Endothelial cell of umbilical vein (primary cell): ENCODE data around the gene ACOX1. TPM values are rescaled to one million over a fixed set of nuclear protein-coding genes. Genes with fewer than 3 reads are reported as not detected.

ENCODE experiments used
- BruUV-seq: library from RNA; stranded (reverse); fragments of 400-500 nt; replicated peaks from 2 replicates; lab custom pipeline; 2021; lab: Mats Ljungman, UMichigan
- CTCF ChIA-PET: fragments of 300-600, 350-600 bp; sonication (Branson Sonifier 250); formaldehyde crosslinking; loops from one replicate; lab custom pipeline; 2021; ENCODE audit warnings: antibody characterized with exemption, inconsistent platforms; lab: Charles Lee
- POLR2A ChIA-PET: fragments of 300-600, 350-600 bp; sonication (Branson Sonifier 250); formaldehyde crosslinking; loops from one replicate; lab custom pipeline; 2021; ENCODE audit warnings: antibody characterized with exemption, inconsistent platforms; lab: Charles Lee
- DNase-seq: peaks from one replicate; pipeline ENCODE4 v3.0.0-alpha.2; 2011; ENCODE audit warnings: low read depth, low spot score
- FAIRE-seq: peaks from 2 replicates; lab custom pipeline; 2011; peaks lifted over from hg19 to GRCh38; lab: Jason Lieb, UNC
- H2AFZ ChIP-seq: 2 replicates; pipeline ENCODE4 v1.6.0; 2012; ENCODE audit warnings: low read depth, low read length, control low read depth, inconsistent platforms
- H3K27ac ChIP-seq: 2 replicates; pipeline ENCODE4 v1.5.1; 2011; ENCODE audit warnings: low read depth, mild to moderate bottlenecking, control low read depth, low read length, moderate library complexity; ENCODE audit not compliant: insufficient read depth
- H3K27me3 ChIP-seq, 2 experiments: 2 replicates each; pipeline versions ENCODE4 v1.6.0 to v1.6.1; 2011; ENCODE audit warnings: low read length in 2 of 2, mixed read lengths in 1 of 2; ENCODE audit not compliant: control insufficient read depth in 2 of 2, insufficient read depth in 2 of 2
- H3K36me3 ChIP-seq, 2 experiments: 2 replicates in 1 of 2; 3 replicates in 1 of 2; pipeline ENCODE4 v1.5.1; 2011; ENCODE audit warnings: low read length in 2 of 2, mild to moderate bottlenecking in 1 of 2, moderate library complexity in 1 of 2; ENCODE audit not compliant: control insufficient read depth in 2 of 2, insufficient read depth in 2 of 2; ENCODE audit errors: extremely low read depth in 1 of 2
- H3K4me1 ChIP-seq: 3 replicates; pipeline ENCODE4 v1.5.1; 2011; ENCODE audit warnings: mild to moderate bottlenecking, low read length; ENCODE audit not compliant: control insufficient read depth, insufficient read depth; ENCODE audit errors: extremely low read depth
- H3K4me2 ChIP-seq: 2 replicates; pipeline ENCODE4 v1.6.1; 2011; ENCODE audit warnings: low read length, control low read depth, mixed read lengths; ENCODE audit not compliant: insufficient read depth
- H3K4me3 ChIP-seq, 3 experiments: fragments of 200-600 bp in 1 of 3; sonication (generic), shearing (Covaris generic) in 1 of 3; replicated peaks in 1 of 3; 2 replicates each; pipeline ENCODE4 v1.5.1; 2011 to 2016; ENCODE audit warnings: control low read depth in 3 of 3, low read length in 3 of 3, mild to moderate bottlenecking in 2 of 3, inconsistent platforms in 1 of 3, low read depth in 1 of 3, moderate library complexity in 1 of 3; ENCODE audit not compliant: insufficient read depth in 1 of 3
- H3K79me2 ChIP-seq: 2 replicates; pipeline ENCODE4 v1.6.0; 2012; ENCODE audit warnings: low read length, inconsistent platforms; ENCODE audit not compliant: control insufficient read depth, insufficient read depth
- H3K9ac ChIP-seq: replicated peaks from 2 replicates; pipeline ENCODE3; 2011; ENCODE audit warnings: low read length, control low read depth; ENCODE audit not compliant: insufficient read depth; ENCODE audit errors: extremely low read depth
- H3K9me1 ChIP-seq: replicated peaks from 3 replicates; pipeline ENCODE4 v1.6.0; 2011; ENCODE audit warnings: mild to moderate bottlenecking, low read length; ENCODE audit not compliant: control insufficient read depth, insufficient read depth; ENCODE audit errors: extremely low read depth
- H3K9me3 ChIP-seq: replicated peaks from 2 replicates; pipeline ENCODE4 v1.5.1; 2012; ENCODE audit warnings: low read length, inconsistent platforms; ENCODE audit not compliant: control insufficient read depth, insufficient read depth
- H4K20me1 ChIP-seq: replicated peaks from 2 replicates; pipeline ENCODE3; 2011; ENCODE audit warnings: mild to moderate bottlenecking, low read length; ENCODE audit not compliant: control insufficient read depth, insufficient read depth; ENCODE audit errors: extremely low read depth
- CTCF ChIP-seq, 2 donors: IDR thresholded peaks; 1 replicate in 1 of 2; 2 replicates in 1 of 2; pipeline ENCODE4 v1.5.1; 2011; ENCODE audit warnings: low read length in 2 of 2, mild to moderate bottlenecking in 2 of 2, moderate library complexity in 2 of 2, control low read depth in 1 of 2, inconsistent platforms in 1 of 2, low read depth in 1 of 2; ENCODE audit not compliant: insufficient read depth in 1 of 2; ENCODE audit errors: extremely low read depth in 1 of 2
- EZH2 ChIP-seq: IDR thresholded peaks from 2 replicates; pipeline ENCODE4 v1.6.1; 2012; ENCODE audit warnings: borderline replicate concordance, low read depth, mild to moderate bottlenecking, moderate library complexity, low read length, inconsistent platforms; ENCODE audit not compliant: severe bottlenecking
- FOS ChIP-seq: IDR thresholded peaks from 2 replicates; pipeline ENCODE4 v1.6.1; 2011; ENCODE audit warnings: mild to moderate bottlenecking, low read length, moderate library complexity, borderline replicate concordance; ENCODE audit not compliant: insufficient read depth
- GATA2 ChIP-seq: IDR thresholded peaks from 2 replicates; pipeline ENCODE4 v1.7.0; 2011; ENCODE audit warnings: low read depth, mild to moderate bottlenecking, moderate library complexity, mixed read lengths, low read length; ENCODE audit not compliant: insufficient read length, insufficient read depth
- JUN ChIP-seq: IDR thresholded peaks from 2 replicates; pipeline ENCODE4 v1.6.1; 2011; ENCODE audit warnings: borderline replicate concordance, low read depth; ENCODE audit not compliant: insufficient read length, insufficient read depth
- MYC ChIP-seq: IDR thresholded peaks from one replicate; pipeline ENCODE4 v1.6.1; 2011; ENCODE audit warnings: mild to moderate bottlenecking, low read depth, low read length
- POLR2A ChIP-seq: IDR thresholded peaks from 2 replicates; pipeline ENCODE4 v1.6.1; 2012; ENCODE audit warnings: low read depth, mild to moderate bottlenecking, control low read depth, low read length
- POLR2AphosphoS5 ChIP-seq: IDR thresholded peaks from 2 replicates; pipeline ENCODE4 v1.6.1; 2012; ENCODE audit warnings: low read depth, mild to moderate bottlenecking, control low read depth, low read length, moderate library complexity; ENCODE audit not compliant: insufficient read depth
- dilution Hi-C: fragments of 300-500 bp; cut with MboI; formaldehyde crosslinking; loops from one replicate; pipeline ENCODE4 v1.15.0; 2019; ENCODE audit warnings: low sequenced_read_pairs; ENCODE audit not compliant: extremely low pct_ligation_motif_present
- intact Hi-C: fragments of 100-400 bp; cut with micrococcal nuclease; formaldehyde crosslinking; loops from one replicate; pipeline ENCODE4 v1.10.0; 2022
- polyA plus RNA-seq, 4 experiments: library from polyadenylated mRNA; depleted of rRNA in 3 of 4; stranded (reverse) in 3 of 4; unstranded in 1 of 4; fragments of >200 nt; gene quantifications; 2 replicates each; pipeline versions ENCODE4 v1.2.1 to v1.2.3, GENCODE V29; 2011 to 2012; ENCODE audit warnings: missing spikeins in 1 of 4
- total RNA-seq: library from RNA; stranded (reverse); gene quantifications from 2 replicates; pipeline ENCODE4 v1.2.3, GENCODE V29; 2021
- TF ChIP-seq, protein P1 (sequence below): IDR thresholded peaks from 2 replicates; pipeline ENCODE4 v1.6.1; 2011; ENCODE audit not compliant: insufficient read depth, insufficient read length

The ACOX1 gene
- total and polyA plus RNA-seq, 2 donors (not counting 3 experiments of a cell fraction or from before 2014, with no cell fraction given), result 17.9 to 45.1 TPM

DNA sequence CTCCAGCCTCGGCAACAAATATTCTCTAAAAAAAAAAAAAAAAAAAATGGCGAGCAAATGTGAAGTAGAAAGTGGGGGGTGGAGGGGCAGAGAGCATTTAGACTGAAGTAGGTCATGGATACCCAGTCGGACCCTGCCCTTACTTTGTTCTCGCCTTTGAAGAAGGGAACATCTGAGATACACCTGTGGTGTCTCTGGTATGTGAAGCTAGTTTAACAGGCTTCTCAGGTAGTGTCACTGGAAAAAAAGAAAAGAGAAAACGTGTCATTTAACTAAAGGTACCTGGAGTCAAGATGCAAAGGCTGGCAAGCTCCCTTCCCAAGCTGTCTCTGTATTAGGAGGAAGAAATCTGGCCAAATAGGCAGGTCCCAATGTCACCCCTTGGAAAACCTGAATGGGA lies 46.1 kb downstream of the ACOX1 start:
- BruUV-seq, result no TSS peak
- Histone ChIP-seq H3K36me3 (no peaks in the 10 kb centered on the region), H3K9ac (no peak overlapping the region), H3K4me1 (no peaks in the 10 kb centered on the region), H3K4me3 (no peak overlapping the region), H3K9me3 (no peaks in the 10 kb centered on the region), H3K9me1 (no peaks in the 10 kb centered on the region), H3K27ac (no peak overlapping the region), H3K4me2 (no peak overlapping the region), H4K20me1 (no peaks in the 10 kb centered on the region), H2AFZ (no peak overlapping the region), H3K27me3 (no peaks in the 10 kb centered on the region), H3K79me2 (no peaks in the 10 kb centered on the region)
- no peak for TF ChIP-seq POLR2AphosphoS5
- TF ChIP-seq POLR2A, result no peak
- TF ChIP-seq FOS, result no peak
- TF ChIP-seq CTCF (IDR thresholded peaks at IDR 0.05; ENCODE audit: extremely low read depth in 1 of 2, insufficient read depth in 1 of 2, low read depth in 1 of 2, low read length in 2 of 2), result no peak
- no peak for TF ChIP-seq JUN
- TF ChIP-seq MYC, result no peak
- TF ChIP-seq, protein P1, sequence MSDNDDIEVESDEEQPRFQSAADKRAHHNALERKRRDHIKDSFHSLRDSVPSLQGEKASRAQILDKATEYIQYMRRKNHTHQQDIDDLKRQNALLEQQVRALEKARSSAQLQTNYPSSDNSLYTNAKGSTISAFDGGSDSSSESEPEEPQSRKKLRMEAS, result no peak
- CTCF ChIA-PET, result interaction anchor here (1.2 kb wide), 1 partner anchor 8 kb away, joined by 3 read pairs; no protein-coding TSS in a partner anchor
- intact Hi-C loops, result no loop called here
- no peak for DNase-seq
- FAIRE-seq, result no peak
- POLR2A ChIA-PET, result no interaction called here
- dilution Hi-C loops, result no loop called here

DNA sequence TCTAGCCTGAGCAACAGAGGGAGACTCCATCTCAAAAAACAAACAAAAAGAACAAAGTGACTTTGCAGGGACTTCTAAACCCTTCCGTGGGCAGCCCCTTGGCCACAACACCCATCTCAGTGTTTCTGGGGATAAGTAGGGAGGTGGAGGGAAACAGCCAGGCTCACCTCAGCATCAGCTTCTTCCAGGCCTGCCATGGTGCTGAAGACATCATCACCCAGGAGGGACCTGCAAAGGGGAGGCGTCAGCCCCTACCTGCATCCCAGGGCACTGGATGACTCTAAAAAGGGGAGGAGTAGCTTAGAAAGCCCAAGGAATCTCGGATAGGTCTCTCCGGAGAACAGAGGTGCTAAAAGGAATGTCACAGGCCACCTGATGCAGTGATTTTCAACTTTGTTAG lies 47.9 kb downstream of the ACOX1 start:
- FAIRE-seq, result no peak
- POLR2A ChIA-PET, result no interaction called here

More for the DNA sequence above, 47.9 kb downstream of the ACOX1 start:
- no peaks in the 10 kb centered on the region for H3K36me3 ChIP-seq
- no peak overlapping the region for H3K9ac ChIP-seq
- H3K27ac ChIP-seq, result no peak overlapping the region
- TF ChIP-seq JUN (no peak), FOS (no peak), GATA2 (no peak), EZH2 (no peak), POLR2A (no peak)
- dilution Hi-C loops (no loop called here), intact Hi-C loops (no loop called here)
- H3K79me2 ChIP-seq, result no peaks in the 10 kb centered on the region
- no peak overlapping the region for H2AFZ ChIP-seq
- CTCF ChIA-PET, result no interaction called here
- H3K9me3 ChIP-seq, result no peaks in the 10 kb centered on the region
- no peaks in the 10 kb centered on the region for H3K4me1 ChIP-seq
- H3K4me3 ChIP-seq, result no peak overlapping the region
- H3K9me1 ChIP-seq, result no peaks in the 10 kb centered on the region
- H4K20me1 ChIP-seq, result no peaks in the 10 kb centered on the region
- no peak for DNase-seq
- no peaks in the 10 kb centered on the region for H3K27me3 ChIP-seq
- no TSS peak for BruUV-seq
- no peak overlapping the region for H3K4me2 ChIP-seq
